ENCODE results near the gene NPFF. TPM values are rescaled to one million over a fixed set of nuclear protein-coding genes. Genes with fewer than 3 reads are reported as not detected.

The NPFF gene
- total RNA-seq, 4 donors from 2014 or later: 0.70 TPM; not detected in 3

- DNase-seq: no peak
- TF ChIP-seq CTCF (IDR thresholded peaks at IDR 0.05): no peak
- no peak for TF ChIP-seq POLR2A (IDR thresholded peaks at IDR 0.05)
- H3K27me3 ChIP-seq: no peaks in the 10 kb centered on the region
- H3K36me3 ChIP-seq: peaks cover 7 to 100% (median 52%) of the 10 kb centered on the region in 3 donors
- peak overlapping the region; percentile 8 to 38 (median 35) for H3K27ac ChIP-seq
- H3K4me3 ChIP-seq: no peak overlapping the region
- intact Hi-C loops (cut with DNase I): no loop called here
- H3K9me3 ChIP-seq: no peaks in the 10 kb centered on the region
- 59 to 64% methylated on average over 12 of the region's 12 CpGs for WGBS, 2 donors
- H3K4me1 ChIP-seq: peaks cover 8 to 78% (median 47%) of the 10 kb centered on the region in 3 donors
These were observed 26.5 kb downstream of the NPFF start for GRCh38 chr12:53480491-53481442.

GRCh38 chr12:53479331-53479730 lies 28.0 kb downstream of the NPFF start:
- peak overlapping the region in 1 of 4 donors; percentile 29 for H3K27ac ChIP-seq

GRCh38 chr12:53478865-53479264 lies 28.4 kb downstream of the NPFF start:
- Histone ChIP-seq H3K9me3 (no peaks in the 10 kb centered on the region), H3K27ac (peak overlapping the region in 2 of 4 donors; percentile 27 to 29), H3K4me3 (no peak overlapping the region), H3K27me3 (no peaks in the 10 kb centered on the region), H3K4me1 (peaks cover 8 to 96% (median 55%) of the 10 kb centered on the region in 3 donors), H3K36me3 (peaks cover 15 to 100% (median 61%) of the 10 kb centered on the region in 3 donors)
- intact Hi-C loops (cut with DNase I): no loop called here
- no peak for TF ChIP-seq CTCF (IDR thresholded peaks at IDR 0.05)
- no peak for TF ChIP-seq POLR2A (IDR thresholded peaks at IDR 0.05)
- WGBS, 2 donors: 36 to 39% methylated on average over 1 of the region's 1 CpG
- DNase-seq: no peak

More at GRCh38 chr12:53479331-53479730, 28.0 kb downstream of the NPFF start:
- Histone ChIP-seq H3K4me3 (no peak overlapping the region), H3K9me3 (no peaks in the 10 kb centered on the region), H3K27me3 (no peaks in the 10 kb centered on the region), H3K36me3 (peaks cover 10 to 100% (median 56%) of the 10 kb centered on the region in 3 donors), H3K4me1 (peaks cover 8 to 92% (median 51%) of the 10 kb centered on the region in 3 donors)
- DNase-seq: no peak
- TF ChIP-seq POLR2A (IDR thresholded peaks at IDR 0.05) (no peak), CTCF (IDR thresholded peaks at IDR 0.05) (no peak)
- WGBS, 2 donors: 63 to 72% methylated on average over 5 of the region's 5 CpGs
- intact Hi-C loops (cut with DNase I): no loop called here

- no peaks in the 10 kb centered on the region for H3K9me3 ChIP-seq
- peaks cover 0 to 94% (median 40%) of the 10 kb centered on the region in 3 donors for H3K4me1 ChIP-seq
- no peak overlapping the region for H3K4me3 ChIP-seq
- WGBS, 2 donors: 61 to 62% methylated on average over 2 of the region's 2 CpGs
- peaks cover 17 to 100% (median 66%) of the 10 kb centered on the region in 3 donors for H3K36me3 ChIP-seq
- intact Hi-C loops (cut with DNase I): no loop called here
- no peak overlapping the region for H3K27ac ChIP-seq
- DNase-seq: no peak
- no peaks in the 10 kb centered on the region for H3K27me3 ChIP-seq
- TF ChIP-seq CTCF (IDR thresholded peaks at IDR 0.05) (peak in 2 of 6 experiments; percentile 23 to 27), POLR2A (IDR thresholded peaks at IDR 0.05) (no peak)
These were observed 30.5 kb downstream of the NPFF start for GRCh38 chr12:53476769-53477209.

GRCh38 chr12:53474819-53475218 lies 32.5 kb downstream of the NPFF start:
- intact Hi-C loops (cut with DNase I): no loop called here
- TF ChIP-seq POLR2A (IDR thresholded peaks at IDR 0.05): no peak
- no peak for TF ChIP-seq CTCF (IDR thresholded peaks at IDR 0.05)
- Histone ChIP-seq H3K36me3 (peaks cover 17 to 100% (median 69%) of the 10 kb centered on the region in 3 donors), H3K4me1 (peaks cover 0 to 75% (median 22%) of the 10 kb centered on the region in 3 donors), H3K9me3 (no peaks in the 10 kb centered on the region), H3K4me3 (no peak overlapping the region), H3K27me3 (no peaks in the 10 kb centered on the region), H3K27ac (peak overlapping the region in 1 of 4 donors; percentile 9)
- no peak for DNase-seq
- 78 to 79% methylated on average over 12 to 13 of the region's 13 CpGs for WGBS, 2 donors

Data from esophagus squamous epithelium (tissue), 5 donors.